ENCODE data around the gene MRPS7.

DNA sequence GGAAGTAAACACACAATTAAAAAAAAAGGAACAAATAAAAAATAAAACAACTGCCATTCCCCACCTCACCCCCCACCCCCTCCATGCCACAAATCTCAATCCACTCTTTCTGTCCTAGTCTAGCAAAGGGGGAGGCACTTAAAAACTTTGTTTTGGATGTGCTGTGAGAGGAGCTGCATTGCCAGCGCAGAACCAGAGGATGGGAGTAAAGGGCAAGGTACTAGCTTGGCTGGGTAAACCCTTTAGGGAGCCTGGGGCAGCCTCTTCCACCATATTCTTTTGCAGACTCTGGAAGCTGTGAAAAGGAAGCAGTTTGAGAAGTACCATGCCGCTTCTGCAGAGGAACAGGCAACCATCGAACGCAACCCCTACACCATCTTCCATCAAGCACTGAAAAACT lies 1.4 kb downstream of the MRPS7 start:
- TF ChIP-seq POLR2AphosphoS5 (IDR thresholded peaks at IDR 0.05; ENCODE audit: low read depth, low read length) (no peak), POLR2A (IDR thresholded peaks at IDR 0.05; ENCODE audit: low read depth, low read length) (no peak), TAF1 (IDR thresholded peaks at IDR 0.05; ENCODE audit: low read depth, low read length) (no peak), SPI1 (IDR thresholded peaks at IDR 0.05; ENCODE audit: low read depth, low read length) (no peak), PAX5 (IDR thresholded peaks at IDR 0.05; ENCODE audit: insufficient read depth, low read length, severe bottlenecking) (no peak)
